OCI-LY7 (cell line): ENCODE measurements around the gene SLC7A11. TPM values are rescaled to one million over a fixed set of nuclear protein-coding genes. Genes with fewer than 3 reads are reported as not detected.

ENCODE experiments used
- BruUV-seq: library from RNA; stranded (reverse); fragments of 400-500 nt; replicated peaks from 2 replicates; lab custom pipeline; 2021; lab: Mats Ljungman, UMichigan
- CTCF ChIA-PET: fragments of 300-600 bp; sonication (Branson Sonifier 250); formaldehyde crosslinking; loops from one replicate; lab custom pipeline; 2022; ENCODE audit warnings: antibody characterized with exemption; ENCODE audit not compliant: unreplicated experiment; lab: Charles Lee
- POLR2A ChIA-PET: fragments of 300-600 bp; sonication (Branson Sonifier 250); formaldehyde crosslinking; loops from one replicate; lab custom pipeline; 2022; ENCODE audit warnings: antibody characterized with exemption; lab: Charles Lee
- DNase-seq: peaks from one replicate; pipeline ENCODE4 v3.0.0-alpha.2; 2015; ENCODE audit warnings: low spot score
- H2AFZ ChIP-seq: fragments of 200-600 bp; sonication (generic), shearing (Covaris generic); 2 replicates; pipeline ENCODE4 v1.6.1; 2014; ENCODE audit warnings: mild to moderate bottlenecking, antibody characterized with exemption, low read length, moderate library complexity
- H3K27ac ChIP-seq: fragments of 200-600 bp; sonication (generic); 2 replicates; pipeline ENCODE4 v1.5.1; 2014; ENCODE audit warnings: mixed run types, low read depth, mild to moderate bottlenecking, moderate library complexity, low read length, inconsistent platforms; ENCODE audit not compliant: poor library complexity, severe bottlenecking
- H3K36me3 ChIP-seq: fragments of 200-600 bp; sonication (generic); 2 replicates; pipeline ENCODE4 v1.6.1; 2014; ENCODE audit warnings: mild to moderate bottlenecking, antibody characterized with exemption, low read length, moderate library complexity, mixed read lengths; ENCODE audit not compliant: insufficient read depth
- H3K4me1 ChIP-seq: fragments of 200-600 bp; sonication (generic); 2 replicates; pipeline ENCODE4 v1.5.1; 2014; ENCODE audit warnings: mild to moderate bottlenecking, low read length; ENCODE audit not compliant: insufficient read depth, poor library complexity, severe bottlenecking
- H3K4me2 ChIP-seq: fragments of 200-600 bp; sonication (generic); 2 replicates; pipeline ENCODE4 v1.6.1; 2014; ENCODE audit warnings: mild to moderate bottlenecking, low read length
- H3K4me3 ChIP-seq: fragments of 200-600 bp; sonication (generic); 2 replicates; pipeline ENCODE4 v1.5.1; 2014; ENCODE audit warnings: mild to moderate bottlenecking, low read depth, low read length; ENCODE audit not compliant: poor library complexity, severe bottlenecking
- H3K79me2 ChIP-seq: fragments of 200-600 bp; sonication (generic); 2 replicates; pipeline ENCODE4 v1.6.1; 2016; ENCODE audit warnings: low read depth, mild to moderate bottlenecking, low read length, moderate library complexity, mixed read lengths; ENCODE audit not compliant: insufficient read depth
- H3K9me2 ChIP-seq: fragments of 200-600 bp; sonication (generic); 2 replicates; pipeline ENCODE4 v1.6.1; 2016; ENCODE audit warnings: mild to moderate bottlenecking, low read length, mixed read lengths; ENCODE audit not compliant: insufficient read depth
- H3K9me3 ChIP-seq: fragments of 200-600 bp; sonication (generic); 2 replicates; pipeline ENCODE4 v1.6.1; 2014; ENCODE audit warnings: mild to moderate bottlenecking, mixed run types, low read length, mixed read lengths
- H4K20me1 ChIP-seq: fragments of 200-600 bp; sonication (generic); 2 replicates; pipeline ENCODE4 v1.6.1; 2014; ENCODE audit warnings: mild to moderate bottlenecking, antibody characterized with exemption, low read length, moderate library complexity, mixed read lengths; ENCODE audit not compliant: insufficient read depth
- EZH2phosphoT487 ChIP-seq: fragments of 200-600 bp; sonication (generic); IDR thresholded peaks from 2 replicates; pipeline ENCODE4 v1.6.1; 2018; ENCODE audit warnings: low read depth, borderline replicate concordance, mild to moderate bottlenecking, mixed run types, antibody characterized with exemption, low read length, moderate library complexity, mixed read lengths
- intact Hi-C: fragments of 100-400 bp; cut with micrococcal nuclease; formaldehyde crosslinking; loops from one replicate; pipeline ENCODE4 v1.10.0; 2022; ENCODE audit not compliant: unreplicated experiment
- total RNA-seq, 2 experiments: library from RNA; depleted of rRNA in 1 of 2; stranded (reverse); fragments of >200 nt in 1 of 2; shearing (Covaris generic) in 1 of 2; gene quantifications; 2 replicates each; pipeline ENCODE4 v1.2.3, GENCODE V29; 2014 to 2022
- TF ChIP-seq, protein P1 (sequence below): fragments of 200-600 bp; sonication (generic); conservative IDR thresholded peaks from 2 replicates; pipeline ENCODE4 v1.5.1; 2014; ENCODE audit warnings: mild to moderate bottlenecking, antibody characterized with exemption, low read length, moderate library complexity, mixed read lengths

SLC7A11 gene
- total RNA-seq, 2 experiments from 2014 or later: 5.7 to 16.7 TPM

DNA sequence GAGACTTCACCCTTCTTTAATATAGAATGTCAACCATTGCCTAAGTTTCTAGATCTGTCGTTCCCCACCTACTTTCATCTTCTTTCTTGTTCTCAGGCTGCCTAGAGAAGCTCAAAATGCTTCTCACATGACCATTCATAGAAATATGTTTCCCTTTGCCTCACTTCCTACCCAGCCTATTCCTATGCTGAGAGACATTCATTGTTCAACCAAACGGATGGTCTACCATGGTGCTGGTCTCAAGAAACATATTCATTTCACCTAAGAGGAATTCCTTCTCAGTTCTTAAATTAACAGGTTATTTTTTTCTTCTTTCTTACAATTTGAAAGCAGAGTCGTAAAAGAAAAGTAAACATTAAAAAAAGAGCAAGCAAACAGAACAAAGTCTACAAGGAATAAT, 20.3 kb upstream of the SLC7A11 start:
- Histone ChIP-seq H3K4me2 (no peak overlapping the region), H2AFZ (no peak overlapping the region), H4K20me1 (no peaks in the 10 kb centered on the region), H3K4me3 (no peak overlapping the region), H3K27ac (no peak overlapping the region), H3K9me3 (no peaks in the 10 kb centered on the region), H3K36me3 (no peaks in the 10 kb centered on the region), H3K4me1 (no peaks in the 10 kb centered on the region), H3K79me2 (no peaks in the 10 kb centered on the region), H3K9me2 (no peaks in the 10 kb centered on the region; the same call in 1 of the 2 replicates)
- no TSS peak for BruUV-seq
- POLR2A ChIA-PET: interaction anchor here (1.9 kb wide), 1 partner anchor 13 kb away, joined by 4 read pairs; no protein-coding TSS in a partner anchor
- CTCF ChIA-PET: no interaction called here
- intact Hi-C loops: no loop called here
- DNase-seq: no peak
- TF ChIP-seq, protein P1, sequence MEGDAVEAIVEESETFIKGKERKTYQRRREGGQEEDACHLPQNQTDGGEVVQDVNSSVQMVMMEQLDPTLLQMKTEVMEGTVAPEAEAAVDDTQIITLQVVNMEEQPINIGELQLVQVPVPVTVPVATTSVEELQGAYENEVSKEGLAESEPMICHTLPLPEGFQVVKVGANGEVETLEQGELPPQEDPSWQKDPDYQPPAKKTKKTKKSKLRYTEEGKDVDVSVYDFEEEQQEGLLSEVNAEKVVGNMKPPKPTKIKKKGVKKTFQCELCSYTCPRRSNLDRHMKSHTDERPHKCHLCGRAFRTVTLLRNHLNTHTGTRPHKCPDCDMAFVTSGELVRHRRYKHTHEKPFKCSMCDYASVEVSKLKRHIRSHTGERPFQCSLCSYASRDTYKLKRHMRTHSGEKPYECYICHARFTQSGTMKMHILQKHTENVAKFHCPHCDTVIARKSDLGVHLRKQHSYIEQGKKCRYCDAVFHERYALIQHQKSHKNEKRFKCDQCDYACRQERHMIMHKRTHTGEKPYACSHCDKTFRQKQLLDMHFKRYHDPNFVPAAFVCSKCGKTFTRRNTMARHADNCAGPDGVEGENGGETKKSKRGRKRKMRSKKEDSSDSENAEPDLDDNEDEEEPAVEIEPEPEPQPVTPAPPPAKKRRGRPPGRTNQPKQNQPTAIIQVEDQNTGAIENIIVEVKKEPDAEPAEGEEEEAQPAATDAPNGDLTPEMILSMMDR: no peak
- TF ChIP-seq EZH2phosphoT487: no peak

DNA sequence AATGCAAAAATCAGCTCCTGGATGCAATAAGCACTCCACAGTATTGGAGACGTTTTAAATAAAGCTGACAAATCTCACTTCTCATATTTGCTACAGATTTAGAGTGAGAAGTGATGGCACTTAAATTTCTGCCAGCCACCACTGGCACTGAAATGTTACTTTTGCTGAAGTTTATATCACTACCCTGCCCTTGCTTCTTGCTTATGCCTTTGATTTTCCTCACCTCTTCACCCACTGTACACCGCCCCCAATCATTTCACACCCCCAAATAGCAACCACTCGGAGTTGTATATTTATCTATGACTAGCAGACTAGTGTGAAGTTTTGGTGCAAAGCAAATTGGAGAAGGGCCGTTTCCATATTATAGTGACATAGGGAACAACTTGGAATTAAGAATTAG, 19.9 kb upstream of the SLC7A11 start:
- ChIA-PET POLR2A (interaction anchor here (0.9 to 1.9 kb wide), 2 partner anchors 12 to 19 kb away, joined by 4 read pairs; no protein-coding TSS in a partner anchor), CTCF (no interaction called here)
- Histone ChIP-seq H3K27ac (no peak overlapping the region), H3K4me1 (no peaks in the 10 kb centered on the region), H3K9me2 (no peaks in the 10 kb centered on the region; the same call in 1 of the 2 replicates), H3K4me2 (no peak overlapping the region), H3K79me2 (no peaks in the 10 kb centered on the region), H3K4me3 (no peak overlapping the region), H2AFZ (no peak overlapping the region), H3K36me3 (no peaks in the 10 kb centered on the region), H4K20me1 (no peaks in the 10 kb centered on the region), H3K9me3 (no peaks in the 10 kb centered on the region)
- no TSS peak for BruUV-seq
- no peak for DNase-seq
- intact Hi-C loops: no loop called here
- TF ChIP-seq, protein P1: no peak
- TF ChIP-seq EZH2phosphoT487: no peak

DNA sequence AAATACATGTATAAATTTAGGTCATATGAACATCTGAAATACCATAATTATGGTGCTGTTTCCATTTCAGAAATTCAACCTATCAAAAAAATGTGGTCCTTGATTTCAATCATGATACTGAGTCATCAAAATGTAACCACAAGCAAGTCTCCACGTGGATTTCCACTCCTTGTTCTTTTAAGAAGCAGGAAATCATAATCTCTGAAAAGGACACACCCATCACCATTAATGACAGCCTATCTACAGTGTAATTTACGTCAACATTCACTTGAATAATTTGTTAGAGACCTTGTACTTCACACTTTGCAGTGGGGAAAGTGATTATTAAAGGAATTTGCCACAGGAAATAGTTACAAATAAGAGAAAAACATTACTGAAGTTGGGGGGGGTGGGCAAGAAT, 17.7 kb upstream of the SLC7A11 start:
- H3K4me2 ChIP-seq: no peak overlapping the region
- no TSS peak for BruUV-seq

More for the DNA sequence above, 17.7 kb upstream of the SLC7A11 start:
- Histone ChIP-seq H3K36me3 (no peaks in the 10 kb centered on the region), H3K79me2 (no peaks in the 10 kb centered on the region), H3K4me1 (no peaks in the 10 kb centered on the region), H2AFZ (no peak overlapping the region), H3K9me2 (no peaks in the 10 kb centered on the region; the same call in 1 of the 2 replicates), H3K4me3 (no peak overlapping the region), H3K27ac (no peak overlapping the region), H4K20me1 (no peaks in the 10 kb centered on the region), H3K9me3 (no peaks in the 10 kb centered on the region)
- no peak for DNase-seq
- POLR2A ChIA-PET: no interaction called here
- intact Hi-C loops: no loop called here
- CTCF ChIA-PET: no interaction called here
- no peak for TF ChIP-seq EZH2phosphoT487
- TF ChIP-seq, protein P1: no peak
